CD4-positive, alpha-beta memory T cell (primary cell): ENCODE data around the gene SESN1. TPM values are rescaled to one million over a fixed set of nuclear protein-coding genes. Genes with fewer than 3 reads are reported as not detected.
"Not testable (repeated sequence)": the region's sequence is repeated elsewhere in the genome, so short reads cannot be mapped to it uniquely, and the experiment has no call there.

Experiments
- CTCF ChIA-PET: fragments of 350-600 bp; sonication (Branson Sonifier 250); formaldehyde crosslinking; loops from one replicate; lab custom pipeline; 2021; ENCODE audit warnings: inconsistent platforms; ENCODE audit not compliant: partially characterized antibody; lab: Charles Lee
- POLR2A ChIA-PET: fragments of 350-600 bp; sonication (Branson Sonifier 250); formaldehyde crosslinking; loops from one replicate; lab custom pipeline; 2021; ENCODE audit not compliant: partially characterized antibody; lab: Charles Lee
- DNase-seq, 5 donors: peaks; one replicate each; pipeline versions ENCODE4 v3.0.0 to v3.0.0-alpha.2; 2020 to 2022; ENCODE audit warnings: mixed read lengths in 1 of 5
- H3K27ac ChIP-seq: one replicate; pipeline ENCODE4 v1.7.0; 2013; ENCODE audit warnings: low read depth, low read length
- H3K27me3 ChIP-seq: 2 replicates; pipeline ENCODE4 v1.7.0; 2013; ENCODE audit warnings: mild to moderate bottlenecking, low read length, moderate library complexity; ENCODE audit not compliant: insufficient read depth
- H3K36me3 ChIP-seq: 2 replicates; pipeline ENCODE4 v1.7.0; 2013; ENCODE audit warnings: mild to moderate bottlenecking, low read length, moderate library complexity; ENCODE audit not compliant: insufficient read depth
- H3K4me1 ChIP-seq: 2 replicates; pipeline ENCODE4 v1.7.0; 2013; ENCODE audit warnings: mild to moderate bottlenecking, low read length, moderate library complexity; ENCODE audit not compliant: insufficient read depth
- H3K4me3 ChIP-seq, 2 donors: one replicate each; pipeline ENCODE4 v1.7.0; 2013; ENCODE audit warnings: low read length in 2 of 2, mild to moderate bottlenecking in 1 of 2
- H3K9me3 ChIP-seq, 2 donors: one replicate each; pipeline ENCODE4 v1.7.0; 2013; ENCODE audit warnings: low read length in 2 of 2, control low read depth in 1 of 2; ENCODE audit not compliant: control insufficient read depth in 1 of 2
- H3K27ac Mint-ChIP-seq, 7 donors: one replicate each; pipeline ENCODE4 v1.8.0; 2020 to 2021; ENCODE audit warnings: mixed read lengths in 7 of 7, mild to moderate bottlenecking in 6 of 7, inconsistent platforms in 3 of 7, moderate library complexity in 3 of 7
- H3K27me3 Mint-ChIP-seq, 2 donors: one replicate each; pipeline ENCODE4 v1.8.0; 2020 to 2021; ENCODE audit warnings: mixed read lengths in 2 of 2
- H3K36me3 Mint-ChIP-seq, 2 donors: one replicate each; pipeline ENCODE4 v1.8.0; 2020 to 2021; ENCODE audit warnings: mixed read lengths in 2 of 2, inconsistent platforms in 1 of 2, mild to moderate bottlenecking in 1 of 2
- H3K4me1 Mint-ChIP-seq, 4 donors: one replicate each; pipeline ENCODE4 v1.8.0; 2020 to 2021; ENCODE audit warnings: mixed read lengths in 4 of 4, mild to moderate bottlenecking in 1 of 4
- H3K4me3 Mint-ChIP-seq, 8 donors: one replicate each; pipeline ENCODE4 v1.8.0; 2020 to 2021; ENCODE audit warnings: mixed read lengths in 8 of 8, mild to moderate bottlenecking in 7 of 8, moderate library complexity in 6 of 8, inconsistent platforms in 3 of 8
- H3K9me3 Mint-ChIP-seq, 8 donors: one replicate each; pipeline ENCODE4 v1.8.0; 2020 to 2021; ENCODE audit warnings: mixed read lengths in 8 of 8, mild to moderate bottlenecking in 5 of 8, inconsistent platforms in 3 of 8, moderate library complexity in 1 of 8
- intact Hi-C: fragments of 100-400 bp; cut with micrococcal nuclease; formaldehyde crosslinking; loops from one replicate; pipeline ENCODE4 v1.15.1; 2023
- polyA plus RNA-seq, 2 donors: library from polyadenylated mRNA; unstranded; fragments of 300-500 nt; fragmentation: Illumina TruSeq; gene quantifications; one replicate each; pipeline ENCODE4 v1.2.3, GENCODE V29; 2021
- total RNA-seq, 2 experiments: library from RNA; stranded (reverse); gene quantifications; one replicate each; pipeline ENCODE4 v1.2.3, GENCODE V29; 2021

SESN1 gene
- total RNA-seq = 10 to 100 TPM; 45.7 to 47.3 TPM
- 10 to 100 TPM; 37.0 to 51.7 TPM for polyA plus RNA-seq

GRCh38 chr6:109094416-109095035 is at the start of gene SESN1:
SESN1 (minus strand) TSS chr6:109094846; CDS start chr6:109094073, 773 bp downstream.
- Mint-ChIP-seq H3K4me1 (peaks cover 41 to 67% (median 49%) of the 10 kb centered on the region in 4 donors), H3K9me3 (no peaks in the 10 kb centered on the region), H3K27me3 (no peaks in the 10 kb centered on the region), H3K27ac (peak within 1 kb of the TSS; percentile 97 to 100 (median 99)), H3K4me3 (peak within 1 kb of the TSS; percentile 90 to 97 (median 95)), H3K36me3 (peaks cover 0 to 10% of the 10 kb centered on the region in 2 donors)
- ChIA-PET CTCF (interaction anchor here (0.9 to 2.2 kb wide), 10 partner anchors 10 to 552 kb away, joined by 3 to 10 read pairs (median 3); partner anchors contain the start of gene CD164), POLR2A (interaction anchor here (0.6 to 3.3 kb wide), 30 partner anchors 10 to 1864 kb away, joined by 3 to 84 read pairs (median 5); partner anchors contain the start of genes AK9, ARMC2, CD164 and CDK19)
- Histone ChIP-seq H3K4me3 (peak within 1 kb of the TSS; percentile 74 to 80), H3K36me3 (no peaks in the 10 kb centered on the region), H3K27ac (peak within 1 kb of the TSS; percentile 97), H3K27me3 (no peaks in the 10 kb centered on the region), H3K9me3 (no peaks in the 10 kb centered on the region), H3K4me1 (peaks cover 47% of the 10 kb centered on the region)
- peak; percentile 76 to 88 (median 80) for DNase-seq
- intact Hi-C loops = loop anchor here (1.0 to 10.0 kb wide), 15 partner anchors 9 to 1860 kb away; partner anchors contain the start of genes AK9, ARMC2, CD164 and CDC40

- Mint-ChIP-seq H3K36me3 (peaks cover 6 to 17% of the 10 kb centered on the region in 2 donors), H3K27me3 (no peaks in the 10 kb centered on the region), H3K4me1 (no peaks in the 10 kb centered on the region), H3K27ac (no peak overlapping the region), H3K4me3 (no peak overlapping the region), H3K9me3 (peaks cover 0 to 4% (median 0%) of the 10 kb centered on the region in 8 donors)
- H3K4me1 ChIP-seq = no peaks in the 10 kb centered on the region
- POLR2A ChIA-PET = no interaction called here
- intact Hi-C loops = no loop called here
- CTCF ChIA-PET = no interaction called here
- H3K9me3 ChIP-seq = no peaks in the 10 kb centered on the region
- no peaks in the 10 kb centered on the region for H3K36me3 ChIP-seq
- DNase-seq = no peak
- no peaks in the 10 kb centered on the region for H3K27me3 ChIP-seq
- H3K4me3 ChIP-seq = no peak overlapping the region
- no peak overlapping the region for H3K27ac ChIP-seq
Measured at GRCh38 chr6:109143191-109143590, 48.5 kb upstream of the SESN1 start.

GRCh38 chr6:109142067-109142466 is 47.4 kb upstream of the SESN1 start:
- POLR2A ChIA-PET, H3K27me3 Mint-ChIP-seq, DNase-seq, H3K9me3 ChIP-seq, H3K4me3 ChIP-seq, H3K27me3 ChIP-seq, H3K4me1 ChIP-seq, H3K27ac Mint-ChIP-seq, intact Hi-C loops, H3K9me3 Mint-ChIP-seq, H3K36me3 ChIP-seq, H3K27ac ChIP-seq, H3K4me1 Mint-ChIP-seq, CTCF ChIA-PET, H3K4me3 Mint-ChIP-seq: not testable (repeated sequence)
- H3K36me3 Mint-ChIP-seq = peaks cover 6 to 11% of the 10 kb centered on the region in 2 donors

- CTCF ChIA-PET = no interaction called here
- intact Hi-C loops = no loop called here
- Mint-ChIP-seq H3K4me3 (no peak overlapping the region), H3K27ac (peak overlapping the region in 1 of 7 donors; percentile 1), H3K4me1 (no peaks in the 10 kb centered on the region), H3K9me3 (peaks cover 0 to 7% (median 0%) of the 10 kb centered on the region in 8 donors), H3K36me3 (peaks cover 6 to 11% of the 10 kb centered on the region in 2 donors), H3K27me3 (no peaks in the 10 kb centered on the region)
- no peak overlapping the region for H3K4me3 ChIP-seq
- no peaks in the 10 kb centered on the region for H3K27me3 ChIP-seq
- H3K36me3 ChIP-seq = no peaks in the 10 kb centered on the region
- no peak overlapping the region for H3K27ac ChIP-seq
- no peak for DNase-seq
- no peaks in the 10 kb centered on the region for H3K9me3 ChIP-seq
- POLR2A ChIA-PET = no interaction called here
- H3K4me1 ChIP-seq = no peaks in the 10 kb centered on the region
Measured at GRCh38 chr6:109139109-109139508, 44.5 kb upstream of the SESN1 start.

GRCh38 chr6:109136530-109136929 is 41.9 kb upstream of the SESN1 start:
- H3K4me1 Mint-ChIP-seq, H3K4me3 Mint-ChIP-seq, H3K27ac Mint-ChIP-seq, H3K27me3 Mint-ChIP-seq, DNase-seq, H3K27me3 ChIP-seq, H3K36me3 ChIP-seq, H3K27ac ChIP-seq, intact Hi-C loops, POLR2A ChIA-PET, H3K4me3 ChIP-seq, H3K9me3 Mint-ChIP-seq, H3K4me1 ChIP-seq, H3K9me3 ChIP-seq, CTCF ChIA-PET: not testable (repeated sequence)
- H3K36me3 Mint-ChIP-seq = peaks cover 2 to 10% of the 10 kb centered on the region in 2 donors

- H3K27ac Mint-ChIP-seq, POLR2A ChIA-PET, H3K4me1 Mint-ChIP-seq, H3K27me3 ChIP-seq, intact Hi-C loops, H3K27ac ChIP-seq, H3K4me1 ChIP-seq, H3K36me3 ChIP-seq, H3K9me3 Mint-ChIP-seq, H3K4me3 Mint-ChIP-seq, H3K9me3 ChIP-seq, H3K27me3 Mint-ChIP-seq, CTCF ChIA-PET, DNase-seq, H3K4me3 ChIP-seq: not testable (repeated sequence)
- H3K36me3 Mint-ChIP-seq = peaks cover 2 to 10% of the 10 kb centered on the region in 2 donors
Measured at GRCh38 chr6:109136039-109136438, 41.4 kb upstream of the SESN1 start.

GRCh38 chr6:109135600-109135999 is 41.0 kb upstream of the SESN1 start:
- DNase-seq, POLR2A ChIA-PET, H3K27me3 Mint-ChIP-seq, H3K4me1 Mint-ChIP-seq, CTCF ChIA-PET, H3K27me3 ChIP-seq, H3K27ac Mint-ChIP-seq, H3K36me3 ChIP-seq, H3K4me1 ChIP-seq, H3K27ac ChIP-seq, H3K9me3 ChIP-seq, H3K9me3 Mint-ChIP-seq, H3K4me3 ChIP-seq, intact Hi-C loops, H3K4me3 Mint-ChIP-seq: not testable (repeated sequence)
- H3K36me3 Mint-ChIP-seq = peaks cover 2 to 10% of the 10 kb centered on the region in 2 donors
